Vagina (tissue), 2 donors: ENCODE data around the gene RIPOR3. TPM values are rescaled to one million over a fixed set of nuclear protein-coding genes. Genes with fewer than 3 reads are reported as not detected.

Experiments used
- DNase-seq, 2 donors: peaks; one replicate each; pipeline ENCODE4 v3.0.0-alpha.2; 2017; ENCODE audit errors: extremely low spot score in 2 of 2
- H3K27ac ChIP-seq: fragments of 200-600 bp; sonication (generic); one replicate; pipeline ENCODE4 v1.5.1; 2019
- H3K27me3 ChIP-seq: fragments of 200-600 bp; sonication (generic); one replicate; pipeline ENCODE4 v1.5.1; 2019
- H3K36me3 ChIP-seq, 2 donors: fragments of 200-600 bp; sonication (generic); one replicate each; pipeline ENCODE4 v1.5.1; 2017 to 2019
- H3K4me1 ChIP-seq: fragments of 200-600 bp; sonication (generic); one replicate; pipeline ENCODE4 v1.5.1; 2019
- H3K4me3 ChIP-seq, 2 donors: fragments of 200-600 bp; sonication (generic); 1 replicate in 1 of 2; 2 replicates in 1 of 2; pipeline ENCODE4 v1.5.1; 2016 to 2019
- H3K9me3 ChIP-seq: fragments of 200-600 bp; sonication (generic); one replicate; pipeline ENCODE4 v1.5.1; 2019
- CTCF ChIP-seq, 3 experiments: fragments of 450-650 bp in 2 of 3; fragments of 200-600 bp in 1 of 3; sonication (generic) in 1 of 3; IDR thresholded peaks; one replicate each; pipeline ENCODE4 v1.5.1; 2017 to 2019; ENCODE audit warnings: antibody characterized with exemption in 3 of 3, mild to moderate bottlenecking in 2 of 3, moderate library complexity in 2 of 3
- POLR2A ChIP-seq, 2 donors: fragments of 450-650 bp; IDR thresholded peaks; one replicate each; pipeline ENCODE4 v1.6.1; 2017; ENCODE audit warnings: antibody characterized with exemption in 2 of 2, mild to moderate bottlenecking in 2 of 2, moderate library complexity in 2 of 2
- POLR2AphosphoS5 ChIP-seq, 2 donors: sonication (generic); formaldehyde crosslinking; IDR thresholded peaks; one replicate each; pipeline ENCODE4 v1.9.0; 2017; ENCODE audit warnings: antibody characterized with exemption in 2 of 2, mild to moderate bottlenecking in 2 of 2, low read depth in 1 of 2; ENCODE audit not compliant: insufficient read depth in 1 of 2
- intact Hi-C: fragments of 100-400 bp; cut with DNase I; formaldehyde crosslinking; loops from one replicate; pipeline ENCODE4 v1.15.1; 2023
- total RNA-seq: library from RNA; depleted of rRNA; stranded (reverse); fragments of >200 nt; gene quantifications from one replicate; pipeline ENCODE4 v1.2.3, GENCODE V29; 2016

Gene RIPOR3
- 38.1 TPM for total RNA-seq

GRCh38 chr20:50690650-50691572 is at the start of gene RIPOR3:
TSS of gene RIPOR3 (minus strand) at chr20:50691542. CDS start at chr20:50691128, 414 bp downstream.
- H3K4me3 ChIP-seq, result peak within 1 kb of the TSS; percentile 52
- intact Hi-C loops, result no loop called here
- H3K36me3 ChIP-seq, result no peaks in the 10 kb centered on the region
- no peaks in the 10 kb centered on the region for H3K27me3 ChIP-seq
- H3K9me3 ChIP-seq, result no peaks in the 10 kb centered on the region
- TF ChIP-seq POLR2AphosphoS5 (IDR thresholded peaks at IDR 0.05; ENCODE audit: insufficient read depth in 1 of 2, low read depth in 1 of 2), result peak in 1 of 2 donors; percentile 62
- TF ChIP-seq CTCF (IDR thresholded peaks at IDR 0.05), result no peak
- TF ChIP-seq POLR2A (IDR thresholded peaks at IDR 0.05), result no peak
- DNase-seq, result no peak
- H3K4me1 ChIP-seq, result peaks cover 17% of the 10 kb centered on the region
- peak within 1 kb of the TSS; percentile 90 for H3K27ac ChIP-seq

GRCh38 chr20:50737352-50737751 is 46.0 kb upstream of the RIPOR3 start:
- intact Hi-C loops, result no loop called here
- Histone ChIP-seq H3K4me1 (peaks cover 12% of the 10 kb centered on the region), H3K27ac (no peak overlapping the region), H3K9me3 (no peaks in the 10 kb centered on the region), H3K36me3 (no peaks in the 10 kb centered on the region), H3K4me3 (no peak overlapping the region), H3K27me3 (no peaks in the 10 kb centered on the region)
- TF ChIP-seq POLR2AphosphoS5 (IDR thresholded peaks at IDR 0.05; ENCODE audit: insufficient read depth in 1 of 2, low read depth in 1 of 2) (no peak), CTCF (IDR thresholded peaks at IDR 0.05) (no peak), POLR2A (IDR thresholded peaks at IDR 0.05) (no peak)
- DNase-seq, result peak in 1 of 2 donors; percentile 29

GRCh38 chr20:50735813-50736212 is 44.5 kb upstream of the RIPOR3 start:
- Histone ChIP-seq H3K27ac (no peak overlapping the region), H3K36me3 (no peaks in the 10 kb centered on the region), H3K4me3 (no peak overlapping the region), H3K9me3 (no peaks in the 10 kb centered on the region), H3K4me1 (peaks cover 19% of the 10 kb centered on the region), H3K27me3 (no peaks in the 10 kb centered on the region)
- TF ChIP-seq POLR2AphosphoS5 (IDR thresholded peaks at IDR 0.05; ENCODE audit: insufficient read depth in 1 of 2, low read depth in 1 of 2), result no peak
- no peak for DNase-seq
- intact Hi-C loops, result no loop called here

- TF ChIP-seq POLR2A (IDR thresholded peaks at IDR 0.05) (no peak), CTCF (IDR thresholded peaks at IDR 0.05) (no peak), POLR2AphosphoS5 (IDR thresholded peaks at IDR 0.05; ENCODE audit: insufficient read depth in 1 of 2, low read depth in 1 of 2) (no peak)
- H3K27ac ChIP-seq, result no peak overlapping the region
- no peaks in the 10 kb centered on the region for H3K36me3 ChIP-seq
- H3K27me3 ChIP-seq, result no peaks in the 10 kb centered on the region
- no peak overlapping the region for H3K4me3 ChIP-seq
- intact Hi-C loops, result no loop called here
- DNase-seq, result no peak
- H3K9me3 ChIP-seq, result no peaks in the 10 kb centered on the region
- H3K4me1 ChIP-seq, result peaks cover 26% of the 10 kb centered on the region
Measured at GRCh38 chr20:50734730-50735679, 43.7 kb upstream of the RIPOR3 start.

- Histone ChIP-seq H3K27ac (no peak overlapping the region), H3K4me3 (no peak overlapping the region), H3K9me3 (no peaks in the 10 kb centered on the region), H3K4me1 (peaks cover 32% of the 10 kb centered on the region), H3K36me3 (no peaks in the 10 kb centered on the region), H3K27me3 (no peaks in the 10 kb centered on the region)
- peak in 1 of 2 donors; percentile 5 for DNase-seq
- no peak for TF ChIP-seq CTCF (IDR thresholded peaks at IDR 0.05)
- TF ChIP-seq POLR2A (IDR thresholded peaks at IDR 0.05), result no peak
- no peak for TF ChIP-seq POLR2AphosphoS5 (IDR thresholded peaks at IDR 0.05; ENCODE audit: insufficient read depth in 1 of 2, low read depth in 1 of 2)
- intact Hi-C loops, result no loop called here
Measured at GRCh38 chr20:50733644-50734349, 42.5 kb upstream of the RIPOR3 start.
